HG02973 (cell line): Measurements from ENCODE around the gene SELENOM.
"Not testable (repeated sequence)": the region's sequence is repeated elsewhere in the genome, so short reads cannot be mapped to it uniquely, and the experiment has no call there.

Experiments
- ATAC-seq: cut with Tn5 transposase; IDR thresholded peaks from one replicate; pipeline ENCODE4 v1.9.1; 2021; ENCODE audit warnings: moderate library complexity; ENCODE audit not compliant: unreplicated experiment

The SELENOM gene

DNA sequence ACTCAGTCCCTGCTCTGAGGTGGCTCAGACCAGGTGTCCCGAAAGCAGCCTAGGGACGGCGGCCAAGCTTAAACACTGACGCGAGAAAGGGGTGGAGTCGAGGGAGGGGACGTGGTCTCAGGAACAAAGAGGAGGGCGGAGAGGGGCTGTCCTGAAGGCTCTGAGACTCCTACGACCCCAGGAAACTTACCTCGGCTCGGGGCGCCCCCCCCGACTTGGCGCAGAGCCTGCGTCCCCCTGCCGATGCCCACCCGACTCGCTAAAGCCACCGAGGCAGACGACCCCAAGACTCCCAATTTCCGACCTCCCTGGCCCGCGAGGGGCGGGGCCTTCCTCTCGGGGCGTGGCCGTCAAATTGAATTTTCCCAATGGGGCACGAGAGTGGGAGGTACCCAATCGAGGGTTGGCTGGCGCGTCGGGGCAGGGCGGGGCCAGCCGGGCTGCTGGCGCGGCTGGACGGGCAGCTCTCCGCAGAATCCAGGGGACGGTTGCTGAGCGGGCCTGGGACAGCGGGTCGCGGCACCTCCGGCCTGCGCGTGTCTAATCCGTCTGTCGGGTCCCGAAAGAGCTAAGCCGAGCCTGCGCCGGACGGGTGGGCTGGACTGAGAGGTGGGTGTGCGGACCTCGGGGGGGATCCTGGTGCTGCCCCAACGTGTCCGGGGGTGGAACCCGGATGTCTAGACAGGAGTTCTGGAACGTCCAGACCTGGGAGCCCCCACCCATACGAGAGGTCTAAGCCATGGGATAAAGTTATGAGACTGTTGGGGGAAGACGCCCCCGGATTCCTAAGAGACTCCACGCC, 26.3 kb downstream of the SELENOM start, which contains the start of gene SMTN:
TSS of gene SMTN (plus strand) at position 471 of the 802 bp plus-strand sequence. CDS start 1,941 bp downstream, outside the sequence.
- peak; percentile 44 for ATAC-seq

DNA sequence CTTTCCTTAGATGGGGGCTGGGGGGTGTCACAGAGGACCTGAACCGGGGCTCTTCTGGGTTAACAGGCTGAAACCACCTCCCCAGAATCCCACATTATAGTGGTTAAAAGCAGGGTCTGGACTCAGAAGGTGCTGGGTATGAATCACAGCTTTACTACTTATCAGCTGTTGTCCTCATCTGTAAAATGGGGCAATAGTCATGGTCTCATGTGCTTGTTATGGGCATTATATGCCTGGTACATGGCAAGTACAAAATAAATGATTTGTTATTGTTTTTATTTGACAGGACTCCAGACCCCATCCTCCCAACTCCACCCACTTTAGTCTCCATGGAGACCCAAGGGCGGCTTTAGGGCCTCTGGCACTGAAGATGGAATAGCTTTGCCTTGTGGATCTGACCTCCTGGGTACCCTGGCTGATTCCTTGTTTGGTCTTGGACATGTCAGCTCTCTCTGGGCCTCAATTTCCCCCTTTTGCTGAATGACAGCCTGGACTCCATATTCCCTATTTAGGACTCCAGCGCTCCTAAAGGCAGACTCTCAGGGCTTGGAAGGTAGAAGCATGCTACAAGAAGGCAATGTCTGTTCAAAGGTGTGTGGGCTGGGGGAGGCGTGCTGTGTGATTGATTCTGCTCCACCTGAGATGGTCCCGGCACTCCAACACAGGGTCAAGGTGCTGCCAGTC, 27.1 kb downstream of the SELENOM start:
- no peak for ATAC-seq

DNA sequence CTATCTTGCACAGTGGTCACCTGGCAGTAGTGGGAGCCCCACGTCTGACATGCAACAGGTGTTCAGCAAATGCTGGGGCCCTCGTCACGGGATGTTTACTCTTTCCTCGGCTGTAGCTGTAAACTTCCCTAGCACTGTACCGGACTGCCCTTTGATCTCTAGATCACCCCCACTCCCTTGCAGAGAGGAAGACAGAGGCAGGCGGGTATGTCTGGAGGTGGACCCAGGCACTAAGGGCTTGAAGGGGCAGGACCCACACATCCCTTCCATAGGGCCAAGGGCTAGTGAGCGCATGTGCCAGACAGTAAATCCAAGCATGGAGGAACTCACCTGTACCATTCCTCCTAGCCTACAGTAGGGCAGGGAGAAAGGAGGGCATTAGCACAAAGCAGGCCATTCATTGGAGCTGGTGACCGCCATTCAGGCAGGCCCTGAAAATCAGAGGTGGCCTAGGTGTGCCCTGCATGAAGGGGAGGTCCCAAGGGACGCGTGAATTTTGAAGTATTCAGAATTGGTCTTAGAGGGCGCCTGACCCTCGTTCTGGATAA, 28.2 kb downstream of the SELENOM start:
- no peak for ATAC-seq

DNA sequence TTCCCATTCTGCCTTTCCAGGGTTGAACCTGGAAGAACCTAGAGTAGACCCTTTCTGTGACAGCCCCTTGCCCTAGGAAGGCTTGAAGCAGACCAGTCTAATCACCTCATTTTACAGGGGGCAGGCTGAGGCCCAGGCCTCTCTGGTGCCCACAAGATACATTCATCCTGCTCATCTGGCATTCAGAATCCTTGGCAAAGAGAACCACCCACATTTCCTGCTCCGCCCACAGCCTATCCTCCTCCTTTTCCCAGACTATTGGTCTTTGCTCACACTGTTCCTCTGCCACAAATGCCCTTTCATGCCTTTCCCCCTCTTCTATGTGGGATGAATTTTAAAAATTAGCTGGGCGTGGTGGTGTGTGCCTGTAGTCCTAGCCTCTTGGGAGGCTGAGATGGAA, 29.0 kb downstream of the SELENOM start:
- not testable (repeated sequence) for ATAC-seq

DNA sequence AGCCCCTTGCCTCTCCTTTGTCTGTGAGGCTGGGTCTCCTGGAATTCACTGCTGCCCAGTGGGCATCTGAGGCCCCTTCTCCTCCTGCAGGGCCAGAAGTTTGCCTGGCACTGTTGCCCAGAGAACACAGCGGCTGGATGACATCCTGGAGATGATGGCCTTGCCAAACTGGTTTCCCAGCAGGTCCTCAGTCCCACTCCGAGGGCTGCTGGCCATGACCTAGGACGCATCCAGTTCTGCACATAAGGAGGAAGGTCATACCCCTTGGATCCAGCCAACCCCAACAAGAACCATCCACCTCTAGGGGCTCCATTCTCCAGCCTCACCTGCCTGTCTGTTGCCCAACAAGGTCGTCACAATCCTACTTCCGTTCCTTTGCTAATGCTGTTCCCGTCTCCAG, 29.7 kb downstream of the SELENOM start:
- no peak for ATAC-seq

DNA sequence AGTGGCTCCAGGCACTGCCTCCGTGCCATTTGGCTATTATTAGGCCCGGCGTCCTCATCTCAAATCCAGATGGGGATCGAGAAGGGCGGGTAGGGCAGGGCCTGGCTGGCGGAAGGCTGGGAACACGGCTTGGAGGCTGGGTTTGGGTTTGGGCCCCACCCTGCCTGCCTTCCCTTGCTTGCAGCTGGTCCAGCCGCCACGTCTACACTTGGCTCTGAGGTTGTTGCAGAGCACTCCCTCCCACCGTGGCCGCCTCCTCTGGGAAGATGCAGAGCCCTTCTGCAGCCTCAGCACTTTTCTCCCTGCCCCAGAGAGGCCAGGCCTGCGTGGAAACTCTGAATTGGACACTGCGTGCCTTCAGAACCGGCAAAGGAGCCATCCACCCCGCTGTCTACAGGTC, 31.4 kb downstream of the SELENOM start:
- ATAC-seq: no peak

DNA sequence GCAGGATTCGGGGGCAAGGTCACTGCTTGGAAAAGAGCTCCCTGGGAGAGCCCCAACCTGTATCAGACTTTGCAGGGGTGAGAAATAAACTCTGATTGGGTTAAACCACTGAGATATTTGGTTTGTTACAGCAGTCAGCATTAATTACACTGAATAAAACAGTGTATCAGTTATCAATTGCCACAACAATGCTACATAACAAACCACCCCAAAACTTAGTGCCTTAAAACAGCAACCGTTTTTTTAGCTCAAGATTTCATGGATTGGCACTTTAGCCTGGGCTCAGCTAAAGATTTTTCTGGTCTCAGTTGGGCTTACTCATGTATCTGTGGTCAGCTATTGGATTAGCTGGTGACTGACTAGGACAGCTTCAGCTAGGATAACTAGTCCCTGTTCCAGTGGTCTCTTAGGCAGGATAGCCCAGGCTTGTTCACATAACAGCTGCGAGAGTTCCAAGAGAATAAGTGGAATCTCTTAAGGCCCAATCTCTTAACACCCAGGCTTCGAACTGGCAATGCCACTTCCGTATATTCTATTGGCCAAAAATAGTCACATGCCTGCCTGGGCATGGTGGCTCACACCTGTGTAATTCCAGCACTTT, 33.7 kb downstream of the SELENOM start:
- ATAC-seq: not testable (repeated sequence)

DNA sequence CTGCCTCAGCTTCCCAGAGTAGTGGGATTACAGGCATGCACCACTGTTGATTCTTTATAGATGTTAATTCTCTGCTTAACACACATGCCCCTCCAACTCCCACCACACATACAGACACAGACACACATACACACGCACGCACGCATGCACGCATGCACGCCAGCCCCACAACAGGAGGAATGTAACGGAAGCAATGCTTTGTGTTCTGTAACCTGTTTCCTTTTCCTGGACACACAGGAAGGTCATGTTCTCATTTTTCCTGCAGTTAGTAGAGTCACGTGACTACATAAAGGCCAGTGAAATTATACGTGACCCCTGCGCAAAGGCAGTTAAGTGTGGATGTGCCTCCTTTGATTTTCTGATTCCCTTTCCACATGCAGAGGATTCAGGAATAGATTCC, 34.2 kb downstream of the SELENOM start:
- ATAC-seq: not testable (repeated sequence)

DNA sequence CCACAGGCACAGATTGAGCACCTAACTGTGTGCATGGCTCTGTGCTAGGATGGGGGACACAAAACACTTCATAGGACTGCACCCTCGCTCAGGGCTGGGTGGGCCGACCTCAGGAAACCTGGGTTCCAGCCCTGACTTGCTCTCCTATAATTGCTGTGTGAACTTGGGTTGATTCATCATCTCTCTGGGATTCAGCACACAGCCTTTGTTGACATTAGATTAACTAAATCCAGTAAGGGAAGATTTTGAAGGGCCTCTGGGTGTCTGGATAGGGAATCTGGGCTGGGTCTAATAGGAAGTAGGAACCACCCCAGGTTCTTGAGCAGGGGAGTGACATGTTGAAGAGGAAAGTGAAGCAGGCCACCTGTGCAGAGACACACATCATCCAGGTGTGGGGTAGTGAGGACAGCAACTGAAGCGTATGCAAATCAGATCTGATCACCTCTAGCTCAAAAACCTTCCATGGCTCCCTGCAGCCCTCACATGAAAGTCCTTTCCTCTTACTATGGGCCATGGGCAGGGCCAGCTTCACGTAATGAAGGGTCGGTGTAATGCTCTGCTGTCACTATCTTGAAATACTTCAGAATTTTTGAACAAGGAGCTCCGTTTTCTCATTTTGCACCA, 37.6 kb downstream of the SELENOM start:
- not testable (repeated sequence) for ATAC-seq

DNA sequence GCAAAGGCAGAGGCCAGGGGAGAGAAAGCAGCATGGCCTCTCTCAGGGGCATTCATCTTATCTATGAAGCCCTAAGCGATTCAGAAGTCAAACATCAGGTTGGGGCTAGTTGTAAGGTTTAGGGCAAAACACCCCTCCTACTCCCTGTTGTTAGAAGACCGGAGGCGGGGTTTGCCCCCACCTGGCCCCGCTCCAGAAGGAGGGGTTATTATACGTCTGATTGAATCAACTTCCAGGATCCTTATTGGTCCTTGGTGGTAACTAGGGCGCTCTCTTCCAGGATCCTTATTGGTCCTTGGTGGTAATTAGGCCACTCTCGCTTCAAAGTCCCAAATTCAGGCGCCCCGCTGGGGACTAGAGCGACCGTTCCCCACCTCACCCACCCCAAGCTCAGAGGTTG, 38.4 kb downstream of the SELENOM start:
- ATAC-seq: no peak

DNA sequence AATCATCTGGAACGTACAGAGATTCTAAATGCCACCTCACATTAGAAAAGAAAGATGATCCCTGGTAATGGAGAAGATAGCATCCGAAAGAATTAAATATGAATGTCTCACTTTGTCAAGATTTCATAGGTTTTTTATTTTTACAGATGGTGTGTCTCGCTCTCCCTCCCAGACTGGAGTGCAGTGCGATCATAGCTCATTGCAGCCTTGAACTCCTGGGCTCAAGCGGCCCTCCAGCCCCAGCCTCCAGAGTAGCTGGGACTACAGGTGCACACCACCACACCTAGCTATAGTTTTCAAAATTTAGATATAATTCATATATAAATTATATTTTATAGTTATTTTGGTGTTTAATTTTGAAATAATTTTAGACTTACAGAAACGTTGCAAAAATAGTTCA, 43.0 kb downstream of the SELENOM start:
- no peak for ATAC-seq

DNA sequence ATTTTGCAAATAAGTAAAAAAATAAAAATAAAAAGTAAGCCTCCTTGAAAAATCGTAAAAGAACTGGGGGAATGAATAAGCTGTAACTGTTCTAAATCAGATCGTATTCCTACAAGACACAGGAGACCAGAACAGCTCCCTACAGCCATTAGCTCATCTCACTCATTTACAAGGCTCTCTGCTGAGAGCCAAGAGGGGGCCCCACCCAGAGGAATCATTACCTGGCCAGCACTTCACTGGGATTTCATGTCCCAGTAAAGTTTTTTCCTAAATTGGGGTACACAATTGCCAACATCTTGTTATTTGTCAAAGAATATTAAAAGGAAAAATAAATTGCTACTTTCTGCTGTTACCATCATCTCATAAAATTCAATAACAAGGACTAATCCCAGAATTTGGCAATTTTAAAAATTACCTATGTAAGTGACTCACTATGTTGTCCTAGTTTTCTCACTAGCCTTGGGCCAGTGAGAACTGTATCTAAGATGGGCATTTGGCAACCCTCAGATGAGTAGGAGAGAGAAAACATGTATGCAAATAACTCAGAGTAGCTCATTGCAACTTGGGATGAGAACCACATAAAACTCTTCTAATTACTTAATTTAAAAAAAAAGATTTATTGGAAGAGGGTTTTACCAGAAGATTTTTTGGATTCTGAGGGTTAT, 44.7 kb downstream of the SELENOM start:
- ATAC-seq: no peak

DNA sequence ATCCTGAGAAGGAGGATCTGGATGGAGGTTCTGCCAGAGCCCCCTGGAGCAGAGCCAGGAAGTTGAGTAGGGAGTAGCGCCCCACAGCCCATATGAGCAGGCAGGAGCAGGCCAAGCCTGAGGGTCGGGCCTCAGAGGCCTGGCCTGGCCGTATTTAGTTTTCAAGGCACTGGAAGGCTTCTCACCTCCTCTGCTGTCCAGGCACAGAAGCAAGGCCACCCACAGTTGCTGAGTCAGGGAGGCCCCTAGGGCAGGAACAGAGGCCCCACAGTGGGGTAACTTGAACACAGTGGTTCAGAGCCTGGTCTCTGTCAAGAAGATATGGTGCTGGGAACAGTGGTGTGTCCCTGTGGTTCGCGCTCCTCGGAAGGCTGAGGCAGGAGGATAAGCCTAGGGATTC, 47.7 kb downstream of the SELENOM start:
- ATAC-seq: not testable (repeated sequence)

DNA sequence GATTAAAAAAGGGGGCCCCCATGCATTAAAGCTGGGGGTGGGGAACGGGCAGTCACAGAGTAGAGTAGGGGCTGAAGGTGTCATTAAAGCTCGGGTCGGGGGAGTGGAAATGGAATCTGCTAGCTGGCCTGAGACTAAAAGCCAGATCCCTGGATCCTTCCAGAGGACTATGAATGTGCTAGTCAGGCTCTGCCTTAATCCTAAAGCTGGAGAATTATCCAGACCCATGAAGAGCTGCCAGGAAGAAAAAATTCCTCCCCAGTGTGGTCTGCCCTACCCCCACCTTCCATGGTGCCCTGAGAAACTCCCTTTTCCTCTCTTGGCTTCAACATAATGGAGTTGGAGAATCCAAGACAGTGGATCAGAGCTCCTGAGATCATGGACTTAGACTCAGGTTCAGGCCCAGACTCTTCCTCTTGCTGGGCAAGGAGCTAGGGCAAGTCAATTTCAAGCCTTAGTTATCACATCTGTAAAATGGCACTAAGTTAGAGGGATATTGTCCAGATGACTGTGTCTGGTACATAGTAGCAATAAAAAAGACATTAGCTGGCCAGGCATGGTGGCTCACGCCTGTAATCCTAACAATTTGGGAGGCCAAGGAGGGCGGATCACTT, 50.3 kb downstream of the SELENOM start:
- ATAC-seq: no peak

DNA sequence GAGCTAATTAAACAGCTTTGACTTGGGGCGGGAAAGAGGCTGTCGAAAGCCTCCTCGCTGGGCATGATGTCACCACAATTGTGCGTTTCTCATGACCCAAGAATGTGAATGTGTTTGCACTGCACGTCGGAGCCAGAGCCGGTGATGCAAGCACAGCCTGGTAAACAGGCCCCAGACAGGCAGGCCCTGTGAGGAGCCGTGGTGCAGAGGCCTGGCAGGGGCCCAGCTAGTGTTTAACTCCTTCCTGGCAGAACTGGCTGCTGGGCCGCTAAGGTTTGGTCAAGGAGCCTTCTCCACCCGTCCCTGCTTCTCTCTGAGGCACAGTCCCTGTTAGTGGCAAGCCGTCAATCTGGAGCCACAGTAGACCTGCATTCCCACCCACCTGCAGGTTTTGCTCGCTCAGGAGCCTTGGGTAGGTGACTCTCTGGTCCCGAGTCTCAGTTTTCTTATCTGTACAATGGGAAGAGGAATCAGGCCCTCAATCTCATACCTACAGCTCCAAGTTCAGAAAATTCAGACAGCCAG, 51.7 kb downstream of the SELENOM start:
- ATAC-seq: no peak

DNA sequence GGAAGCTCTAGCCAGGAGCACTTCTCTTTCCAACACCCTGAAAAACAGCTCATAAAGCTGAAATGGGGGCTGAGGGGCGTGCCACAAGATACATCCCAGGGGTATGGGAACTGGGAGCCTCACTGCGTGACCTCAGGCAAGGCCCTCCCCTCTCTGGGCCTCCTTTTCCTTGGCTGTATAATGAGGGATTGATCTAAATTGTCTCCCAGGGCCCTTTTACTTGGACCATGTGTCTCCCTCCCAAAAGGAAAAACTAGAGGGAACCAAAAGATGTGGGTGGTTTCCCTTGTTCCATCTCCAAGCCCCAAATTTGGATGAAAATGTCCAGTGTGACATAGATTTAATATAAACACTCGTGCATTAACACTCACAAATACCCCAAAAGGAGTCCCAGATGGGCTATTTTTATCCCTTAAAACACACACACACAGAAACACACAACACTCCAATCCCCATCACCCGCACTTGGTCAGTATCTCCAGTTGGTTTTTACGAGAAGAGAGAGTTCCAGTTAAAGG, 52.2 kb downstream of the SELENOM start:
- no peak for ATAC-seq
